ENCODE results near the gene NOTCH2.
"Not testable (repeated sequence)": the region's sequence is repeated elsewhere in the genome, so short reads cannot be mapped to it uniquely, and the experiment has no call there.

DNA sequence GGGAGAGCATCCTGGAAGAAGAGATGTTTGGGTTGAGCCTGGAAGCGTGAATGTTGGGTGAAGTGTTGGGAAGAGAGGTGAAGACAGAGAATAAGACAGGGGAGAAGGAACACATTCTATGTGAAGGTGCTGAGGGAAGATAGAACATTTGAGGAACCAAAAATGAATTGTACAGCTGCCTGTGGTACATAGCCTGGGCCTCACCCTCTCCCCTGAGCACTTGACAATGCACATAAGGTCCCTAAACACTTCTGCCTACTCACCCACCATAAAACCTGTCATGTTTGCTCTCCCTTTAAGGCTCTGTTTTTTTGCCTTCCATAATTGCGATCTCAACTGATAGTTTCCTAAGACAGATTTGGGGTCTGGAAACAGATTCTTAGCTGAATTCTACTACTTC lies 41.5 kb upstream of the NOTCH2 start:
- TF ChIP-seq, protein P1, sequence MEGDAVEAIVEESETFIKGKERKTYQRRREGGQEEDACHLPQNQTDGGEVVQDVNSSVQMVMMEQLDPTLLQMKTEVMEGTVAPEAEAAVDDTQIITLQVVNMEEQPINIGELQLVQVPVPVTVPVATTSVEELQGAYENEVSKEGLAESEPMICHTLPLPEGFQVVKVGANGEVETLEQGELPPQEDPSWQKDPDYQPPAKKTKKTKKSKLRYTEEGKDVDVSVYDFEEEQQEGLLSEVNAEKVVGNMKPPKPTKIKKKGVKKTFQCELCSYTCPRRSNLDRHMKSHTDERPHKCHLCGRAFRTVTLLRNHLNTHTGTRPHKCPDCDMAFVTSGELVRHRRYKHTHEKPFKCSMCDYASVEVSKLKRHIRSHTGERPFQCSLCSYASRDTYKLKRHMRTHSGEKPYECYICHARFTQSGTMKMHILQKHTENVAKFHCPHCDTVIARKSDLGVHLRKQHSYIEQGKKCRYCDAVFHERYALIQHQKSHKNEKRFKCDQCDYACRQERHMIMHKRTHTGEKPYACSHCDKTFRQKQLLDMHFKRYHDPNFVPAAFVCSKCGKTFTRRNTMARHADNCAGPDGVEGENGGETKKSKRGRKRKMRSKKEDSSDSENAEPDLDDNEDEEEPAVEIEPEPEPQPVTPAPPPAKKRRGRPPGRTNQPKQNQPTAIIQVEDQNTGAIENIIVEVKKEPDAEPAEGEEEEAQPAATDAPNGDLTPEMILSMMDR (IDR thresholded peaks at IDR 0.05) = not testable (repeated sequence)
- not testable (repeated sequence) for TF ChIP-seq POLR2A (IDR thresholded peaks at IDR 0.05)

Data from right lobe of liver (tissue), 4 donors.